Pulmonary artery endothelial cell (primary cell): ENCODE data around the gene CDH5. TPM values are rescaled to one million over a fixed set of nuclear protein-coding genes. Genes with fewer than 3 reads are reported as not detected.

Experiments used
- DNase-seq: peaks from one replicate; pipeline ENCODE4 v3.0.0-alpha.2; 2011; ENCODE audit warnings: low read depth, low spot score
- total RNA-seq: library from RNA; depleted of rRNA; stranded (reverse); fragments of >200 nt; gene quantifications from 2 replicates; pipeline ENCODE4 v1.2.3, GENCODE V29; 2014

Gene CDH5
- total RNA-seq, 1 donor from 2014 or later: 512 TPM

- DNase-seq: no peak
Observed at GRCh38 chr16:66389256-66390176, 23.0 kb downstream of the CDH5 start.

- no peak for DNase-seq
Observed at GRCh38 chr16:66390346-66391108, 24.0 kb downstream of the CDH5 start.

- DNase-seq: no peak
Observed at GRCh38 chr16:66391726-66392670, 25.5 kb downstream of the CDH5 start.

- DNase-seq: no peak
Observed at GRCh38 chr16:66395806-66396555, 29.5 kb downstream of the CDH5 start.

- DNase-seq: no peak
Observed at GRCh38 chr16:66397736-66398433, 31.4 kb downstream of the CDH5 start.

- no peak for DNase-seq
Observed at GRCh38 chr16:66399031-66399430, 32.5 kb downstream of the CDH5 start.

- DNase-seq: no peak
Observed at GRCh38 chr16:66399930-66400329, 33.4 kb downstream of the CDH5 start.

GRCh38 chr16:66400503-66401380, 34.3 kb downstream of the CDH5 start:
- no peak for DNase-seq

- no peak for DNase-seq
Observed at GRCh38 chr16:66401610-66402009, 35.1 kb downstream of the CDH5 start.

GRCh38 chr16:66402166-66402565, 35.7 kb downstream of the CDH5 start:
- DNase-seq: no peak

GRCh38 chr16:66402591-66403230, 36.2 kb downstream of the CDH5 start:
- no peak for DNase-seq

GRCh38 chr16:66403531-66404145, 37.1 kb downstream of the CDH5 start:
- DNase-seq: no peak

GRCh38 chr16:66405057-66405783, 38.7 kb downstream of the CDH5 start:
- no peak for DNase-seq

GRCh38 chr16:66406534-66407221, 40.2 kb downstream of the CDH5 start:
- peak; percentile 29 for DNase-seq

GRCh38 chr16:66408163-66409048, 41.9 kb downstream of the CDH5 start:
- DNase-seq: peak; percentile 74

GRCh38 chr16:66409156-66409555, 42.7 kb downstream of the CDH5 start:
- DNase-seq: no peak
